ENCODE results near the gene SERINC3. TPM values are rescaled to one million over a fixed set of nuclear protein-coding genes. Genes with fewer than 3 reads are reported as not detected.

SERINC3 gene
- total RNA-seq, 1 donor from 2014 or later = 79.2 TPM

Other genes with a start within 250 kb of the SERINC3 start
- 5.7 and 6.8 TPM in 2 replicates for gene FITM2, start 210.9 kb downstream of the SERINC3 start, total RNA-seq
- gene R3HDML, start 185.0 kb downstream of the SERINC3 start, total RNA-seq = not detected in 2 replicates
- gene HNF4A, start 166.4 kb downstream of the SERINC3 start, total RNA-seq = not detected in 2 replicates
- 7.0 and 7.5 TPM in 2 replicates for gene TTPAL, start 46.2 kb downstream of the SERINC3 start, total RNA-seq
- gene PKIG, start 60.5 kb upstream of the SERINC3 start, total RNA-seq = 226 and 239 TPM in 2 replicates
- 35.6 and 55.5 TPM in 2 replicates for gene ADA, start 129.6 kb upstream of the SERINC3 start, total RNA-seq
- gene CCN5, start 193.3 kb upstream of the SERINC3 start, total RNA-seq = not detected in 2 replicates
- 0.35 TPM in 1 of 2 replicates, not detected in the other for gene KCNK15, start 223.8 kb upstream of the SERINC3 start, total RNA-seq